ENCODE data around the gene BIRC2. TPM values are rescaled to one million over a fixed set of nuclear protein-coding genes. Genes with fewer than 3 reads are reported as not detected.

BIRC2 gene
- total and polyA plus RNA-seq, 2 donors (not counting 1 experiment from before 2014, with no cell fraction given): 45.4 to 59.6 TPM

DNA sequence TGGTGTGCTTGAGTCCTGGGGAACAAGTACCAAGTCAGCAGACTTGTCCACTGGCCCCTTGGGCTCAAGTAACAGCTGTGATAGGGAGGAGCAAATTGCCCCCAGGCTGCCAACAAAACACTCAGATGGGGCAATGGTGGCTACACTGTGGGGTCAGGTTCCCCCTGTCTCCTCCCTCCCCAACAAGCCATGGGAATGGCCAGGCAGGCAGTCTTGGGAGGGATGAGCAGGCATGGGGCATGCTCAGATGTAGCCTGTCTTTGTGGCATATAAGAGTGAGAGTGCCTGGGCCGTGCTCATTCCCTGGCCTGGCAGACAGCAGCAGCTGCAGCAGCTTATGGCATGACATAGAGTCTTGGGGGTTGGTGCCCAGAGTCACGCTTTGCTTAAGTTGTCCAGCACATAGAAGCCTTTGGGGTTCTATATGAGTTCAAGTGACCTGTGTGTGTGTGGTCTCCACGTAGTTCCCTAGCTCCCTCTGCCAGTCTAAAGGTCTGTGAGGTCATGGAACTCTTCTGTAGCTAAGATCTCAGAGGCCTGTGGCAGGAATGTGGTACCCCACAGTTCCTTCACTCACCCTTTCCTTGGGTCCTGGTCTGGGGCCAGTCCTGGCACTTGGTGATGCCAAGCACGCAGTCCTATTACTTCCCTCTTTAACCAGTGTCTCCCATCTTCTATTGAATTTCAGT, 44.7 kb downstream of the BIRC2 start:
- Histone ChIP-seq H3K79me2 (ENCODE audit: control insufficient read depth, insufficient read depth, low read length) (peaks cover 20% of the 10 kb centered on the region), H4K20me1 (ENCODE audit: control insufficient read depth, extremely low read depth, insufficient read depth, low read length) (no peaks in the 10 kb centered on the region), H3K4me2 (ENCODE audit: extremely low read depth, insufficient read depth, low read length) (no peak overlapping the region), H3K9ac (ENCODE audit: insufficient read depth, low read length) (no peak overlapping the region), H3K4me3 (replicated peaks in 1 of 4; ENCODE audit: control extremely low read depth in 1 of 4, insufficient read depth in 1 of 4, low read depth in 3 of 4, low read length in 4 of 4) (no peak overlapping the region), H2AFZ (ENCODE audit: low read length) (no peak overlapping the region), H3K36me3 (ENCODE audit: control insufficient read depth, insufficient read depth, low read length) (peaks cover 15% of the 10 kb centered on the region), H3K27ac (ENCODE audit: insufficient read depth, low read length) (no peak overlapping the region), H3K9me3 (ENCODE audit: control insufficient read depth, insufficient read depth, low read depth, low read length) (no peaks in the 10 kb centered on the region), H3K27me3 (ENCODE audit: control insufficient read depth, insufficient read depth, low read length) (no peaks in the 10 kb centered on the region), H3K4me1 (ENCODE audit: control insufficient read depth, extremely low read depth, insufficient read depth, low read length) (no peaks in the 10 kb centered on the region)
- no peak for TF ChIP-seq CTCF (conservative IDR thresholded peaks at IDR 0.05 in 1 of 2, IDR thresholded peaks at IDR 0.05 in 1 of 2; ENCODE audit: low read depth in 1 of 2, low read length in 2 of 2)
- TF ChIP-seq EZH2 (IDR thresholded peaks at IDR 0.05; ENCODE audit: low read length, missing control alignments): no peak
- no peak for DNase-seq (ENCODE audit: low read depth in 2 of 2)

- H3K27me3 ChIP-seq (ENCODE audit: control insufficient read depth, insufficient read depth, low read length): no peaks in the 10 kb centered on the region
- peaks cover 20% of the 10 kb centered on the region for H3K79me2 ChIP-seq (ENCODE audit: control insufficient read depth, insufficient read depth, low read length)
Observed at GRCh38 chr11:102393272-102393730, 46.3 kb downstream of the BIRC2 start.

More at GRCh38 chr11:102393272-102393730, 46.3 kb downstream of the BIRC2 start:
- Histone ChIP-seq H3K4me1 (ENCODE audit: control insufficient read depth, extremely low read depth, insufficient read depth, low read length) (no peaks in the 10 kb centered on the region), H3K9me3 (ENCODE audit: control insufficient read depth, insufficient read depth, low read depth, low read length) (no peaks in the 10 kb centered on the region), H4K20me1 (ENCODE audit: control insufficient read depth, extremely low read depth, insufficient read depth, low read length) (no peaks in the 10 kb centered on the region), H3K36me3 (ENCODE audit: control insufficient read depth, insufficient read depth, low read length) (peaks cover 15% of the 10 kb centered on the region), H2AFZ (ENCODE audit: low read length) (no peak overlapping the region), H3K4me3 (replicated peaks in 1 of 4; ENCODE audit: control extremely low read depth in 1 of 4, insufficient read depth in 1 of 4, low read depth in 3 of 4, low read length in 4 of 4) (no peak overlapping the region), H3K4me2 (ENCODE audit: extremely low read depth, insufficient read depth, low read length) (no peak overlapping the region), H3K9ac (ENCODE audit: insufficient read depth, low read length) (no peak overlapping the region), H3K27ac (ENCODE audit: insufficient read depth, low read length) (no peak overlapping the region)
- TF ChIP-seq EZH2 (IDR thresholded peaks at IDR 0.05; ENCODE audit: low read length, missing control alignments): no peak
- TF ChIP-seq CTCF (conservative IDR thresholded peaks at IDR 0.05 in 1 of 2, IDR thresholded peaks at IDR 0.05 in 1 of 2; ENCODE audit: low read depth in 1 of 2, low read length in 2 of 2): no peak
- no peak for DNase-seq (ENCODE audit: low read depth in 2 of 2)
